OCI-LY1 (cell line): ENCODE measurements around the gene GALNT5.

Source experiments
- CTCF ChIP-seq: fragments of 200-600 bp; sonication (generic), shearing (Covaris generic); IDR thresholded peaks from 2 replicates; pipeline ENCODE4 v1.5.1; 2017; ENCODE audit warnings: mild to moderate bottlenecking, antibody characterized with exemption, low read length, moderate library complexity, mixed read lengths
- EZH2 ChIP-seq: fragments of 200-600 bp; sonication (generic), shearing (Covaris generic); IDR thresholded peaks from 2 replicates; pipeline ENCODE4 v1.8.0; 2017; ENCODE audit warnings: borderline replicate concordance, mixed run types, mild to moderate bottlenecking, antibody characterized with exemption, low read length, moderate library complexity, mixed read lengths

- no peak for TF ChIP-seq CTCF
- TF ChIP-seq EZH2, result no peak
Observed at GRCh38 chr2:157348291-157348921, 90.9 kb downstream of the GALNT5 start.
